Calu3 (cell line): ENCODE results near the gene RALGPS1. TPM values are rescaled to one million over a fixed set of nuclear protein-coding genes. Genes with fewer than 3 reads are reported as not detected.

Source experiments
- BruUV-seq: library from RNA; stranded (reverse); fragments of 400-500 nt; replicated peaks from 2 replicates; lab custom pipeline; 2021; lab: Mats Ljungman, UMichigan
- CTCF ChIA-PET: fragments of 300-600 bp; sonication (Branson Sonifier 250); formaldehyde crosslinking; loops from one replicate; lab custom pipeline; 2022; ENCODE audit warnings: antibody characterized with exemption; lab: Charles Lee
- DNase-seq: peaks from one replicate; pipeline ENCODE4 v3.0.0; 2022
- H3K27ac Mint-ChIP-seq: one replicate; pipeline ENCODE4 v1.8.0; 2022; ENCODE audit warnings: mixed read lengths; ENCODE audit not compliant: unreplicated experiment
- H3K27me3 Mint-ChIP-seq: one replicate; pipeline ENCODE4 v1.8.0; 2022; ENCODE audit warnings: mixed read lengths; ENCODE audit not compliant: unreplicated experiment
- H3K36me3 Mint-ChIP-seq: one replicate; pipeline ENCODE4 v1.8.0; 2022; ENCODE audit warnings: mild to moderate bottlenecking, moderate library complexity, mixed read lengths; ENCODE audit not compliant: insufficient read depth, unreplicated experiment
- H3K4me1 Mint-ChIP-seq: one replicate; pipeline ENCODE4 v1.8.0; 2022; ENCODE audit warnings: mild to moderate bottlenecking, low read depth, mixed read lengths; ENCODE audit not compliant: unreplicated experiment
- H3K4me3 Mint-ChIP-seq: one replicate; pipeline ENCODE4 v1.8.0; 2022; ENCODE audit warnings: mild to moderate bottlenecking, low read depth, moderate library complexity, mixed read lengths; ENCODE audit not compliant: unreplicated experiment
- H3K9me3 Mint-ChIP-seq: one replicate; pipeline ENCODE4 v1.8.0; 2022; ENCODE audit warnings: low read depth, mixed read lengths; ENCODE audit not compliant: unreplicated experiment
- intact Hi-C: fragments of 100-400 bp; cut with micrococcal nuclease; formaldehyde crosslinking; loops from one replicate; pipeline ENCODE4 v1.10.0; 2022; ENCODE audit not compliant: unreplicated experiment
- total RNA-seq: library from RNA; stranded (reverse); gene quantifications from 2 replicates; pipeline ENCODE4 v1.2.3, GENCODE V29; 2022
- TF ChIP-seq, protein P1 (sequence below): fragments of 200-600 bp; IDR thresholded peaks from one replicate; pipeline ENCODE4 v1.8.0; 2022; ENCODE audit warnings: antibody characterized with exemption; ENCODE audit not compliant: unreplicated experiment

The RALGPS1 gene
- total RNA-seq, 1 experiment from 2014 or later: 8.3 TPM

DNA sequence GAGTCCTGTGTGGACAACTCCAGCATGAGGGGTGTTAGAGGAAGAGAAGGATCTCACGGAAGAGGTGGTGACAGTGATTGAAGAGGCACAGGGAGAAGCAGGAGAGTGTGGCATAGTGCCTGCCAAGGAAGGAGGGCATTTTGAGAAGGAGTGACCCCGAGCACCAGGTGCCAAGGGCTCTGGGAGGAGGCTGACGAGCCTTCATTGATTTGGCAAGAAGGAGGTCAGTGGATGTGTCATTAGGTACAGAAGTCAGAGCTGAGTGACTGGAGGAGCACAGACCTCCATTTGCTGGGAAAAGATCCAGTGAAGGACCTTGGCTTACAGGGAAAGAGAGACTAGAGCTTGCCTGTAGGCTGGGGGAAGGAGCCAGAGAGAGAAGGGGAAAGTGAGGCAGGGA, 278.2 kb downstream of the RALGPS1 start:
- no peaks in the 10 kb centered on the region for H3K9me3 Mint-ChIP-seq
- CTCF ChIA-PET: no interaction called here
- no peak overlapping the region for H3K4me3 Mint-ChIP-seq
- TF ChIP-seq, protein P1, sequence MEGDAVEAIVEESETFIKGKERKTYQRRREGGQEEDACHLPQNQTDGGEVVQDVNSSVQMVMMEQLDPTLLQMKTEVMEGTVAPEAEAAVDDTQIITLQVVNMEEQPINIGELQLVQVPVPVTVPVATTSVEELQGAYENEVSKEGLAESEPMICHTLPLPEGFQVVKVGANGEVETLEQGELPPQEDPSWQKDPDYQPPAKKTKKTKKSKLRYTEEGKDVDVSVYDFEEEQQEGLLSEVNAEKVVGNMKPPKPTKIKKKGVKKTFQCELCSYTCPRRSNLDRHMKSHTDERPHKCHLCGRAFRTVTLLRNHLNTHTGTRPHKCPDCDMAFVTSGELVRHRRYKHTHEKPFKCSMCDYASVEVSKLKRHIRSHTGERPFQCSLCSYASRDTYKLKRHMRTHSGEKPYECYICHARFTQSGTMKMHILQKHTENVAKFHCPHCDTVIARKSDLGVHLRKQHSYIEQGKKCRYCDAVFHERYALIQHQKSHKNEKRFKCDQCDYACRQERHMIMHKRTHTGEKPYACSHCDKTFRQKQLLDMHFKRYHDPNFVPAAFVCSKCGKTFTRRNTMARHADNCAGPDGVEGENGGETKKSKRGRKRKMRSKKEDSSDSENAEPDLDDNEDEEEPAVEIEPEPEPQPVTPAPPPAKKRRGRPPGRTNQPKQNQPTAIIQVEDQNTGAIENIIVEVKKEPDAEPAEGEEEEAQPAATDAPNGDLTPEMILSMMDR: no peak
- BruUV-seq: no TSS peak
- H3K27me3 Mint-ChIP-seq: peaks cover 18% of the 10 kb centered on the region
- no peak overlapping the region for H3K27ac Mint-ChIP-seq
- DNase-seq: no peak
- intact Hi-C loops: no loop called here
- H3K36me3 Mint-ChIP-seq: no peaks in the 10 kb centered on the region
- no peaks in the 10 kb centered on the region for H3K4me1 Mint-ChIP-seq

DNA sequence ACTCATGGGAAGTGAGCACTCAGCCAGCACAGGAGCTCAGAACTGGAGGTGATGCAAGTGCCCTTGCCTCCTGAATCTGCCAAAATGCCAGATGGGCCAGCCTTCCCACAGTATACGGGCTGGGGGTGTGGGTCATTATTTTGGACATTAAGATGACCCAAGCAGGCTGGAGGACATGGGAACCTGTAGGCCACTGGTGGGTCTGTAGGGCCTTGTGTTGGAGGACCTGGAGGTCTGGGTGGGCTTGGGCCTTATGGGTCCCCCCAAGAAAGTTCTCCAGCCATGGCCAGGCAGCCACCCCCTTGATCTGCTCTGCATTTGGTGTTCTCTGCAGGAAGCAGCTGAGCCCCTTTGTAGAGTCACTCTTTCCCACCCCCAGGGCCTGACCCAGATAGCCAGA, 278.9 kb downstream of the RALGPS1 start:
- no TSS peak for BruUV-seq
- CTCF ChIA-PET: no interaction called here
- Mint-ChIP-seq H3K4me1 (no peaks in the 10 kb centered on the region), H3K27ac (no peak overlapping the region), H3K9me3 (no peaks in the 10 kb centered on the region), H3K27me3 (peaks cover 18% of the 10 kb centered on the region), H3K4me3 (no peak overlapping the region), H3K36me3 (no peaks in the 10 kb centered on the region)
- TF ChIP-seq, protein P1: no peak
- intact Hi-C loops: no loop called here
- no peak for DNase-seq

DNA sequence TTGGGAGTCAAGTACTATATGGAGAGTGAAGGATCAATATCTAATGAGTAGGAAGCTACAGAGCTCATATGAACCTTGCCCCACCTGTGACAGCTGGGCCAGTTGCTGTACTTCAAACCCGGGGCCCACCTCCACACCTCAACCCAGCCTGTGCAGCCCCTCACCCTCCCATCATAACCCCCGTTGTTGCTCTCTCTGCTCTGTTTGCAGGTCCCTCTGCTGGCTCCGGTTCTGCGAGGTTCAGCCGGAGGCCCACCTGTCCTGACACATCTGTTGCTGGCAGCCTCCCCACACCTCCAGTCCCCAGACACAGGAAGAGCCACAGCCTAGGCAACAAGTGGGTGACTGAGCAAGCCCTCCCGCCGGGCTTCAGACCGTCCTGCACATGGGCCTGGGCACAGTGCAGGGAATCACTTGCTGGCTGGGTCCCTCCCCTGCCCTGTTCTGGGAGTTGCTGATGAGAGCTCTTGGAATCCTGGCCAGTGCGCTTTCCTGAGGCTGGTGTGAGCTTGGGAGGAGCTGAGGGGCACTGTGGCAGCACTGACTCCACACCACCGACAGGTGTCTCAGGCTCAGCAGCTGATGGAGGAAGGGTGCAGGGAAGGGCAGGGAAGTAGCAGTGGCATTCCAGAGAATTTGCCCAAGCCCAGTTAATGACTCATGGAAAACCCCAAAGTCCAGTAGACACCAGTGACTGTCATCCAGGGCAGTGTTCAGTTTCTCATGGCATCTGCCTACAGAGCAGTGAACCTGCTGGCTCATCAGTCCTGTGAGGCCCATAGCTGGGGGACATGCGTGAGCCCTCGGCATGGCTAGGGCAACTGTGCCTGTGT, 280.5 kb downstream of the RALGPS1 start:
- TF ChIP-seq, protein P1: no peak
- no peaks in the 10 kb centered on the region for H3K4me1 Mint-ChIP-seq
- CTCF ChIA-PET: no interaction called here
- no peaks in the 10 kb centered on the region for H3K9me3 Mint-ChIP-seq
- BruUV-seq: no TSS peak
- H3K27me3 Mint-ChIP-seq: peaks cover 18% of the 10 kb centered on the region
- DNase-seq: no peak
- intact Hi-C loops: no loop called here
- no peaks in the 10 kb centered on the region for H3K36me3 Mint-ChIP-seq
- H3K4me3 Mint-ChIP-seq: no peak overlapping the region
- H3K27ac Mint-ChIP-seq: no peak overlapping the region

DNA sequence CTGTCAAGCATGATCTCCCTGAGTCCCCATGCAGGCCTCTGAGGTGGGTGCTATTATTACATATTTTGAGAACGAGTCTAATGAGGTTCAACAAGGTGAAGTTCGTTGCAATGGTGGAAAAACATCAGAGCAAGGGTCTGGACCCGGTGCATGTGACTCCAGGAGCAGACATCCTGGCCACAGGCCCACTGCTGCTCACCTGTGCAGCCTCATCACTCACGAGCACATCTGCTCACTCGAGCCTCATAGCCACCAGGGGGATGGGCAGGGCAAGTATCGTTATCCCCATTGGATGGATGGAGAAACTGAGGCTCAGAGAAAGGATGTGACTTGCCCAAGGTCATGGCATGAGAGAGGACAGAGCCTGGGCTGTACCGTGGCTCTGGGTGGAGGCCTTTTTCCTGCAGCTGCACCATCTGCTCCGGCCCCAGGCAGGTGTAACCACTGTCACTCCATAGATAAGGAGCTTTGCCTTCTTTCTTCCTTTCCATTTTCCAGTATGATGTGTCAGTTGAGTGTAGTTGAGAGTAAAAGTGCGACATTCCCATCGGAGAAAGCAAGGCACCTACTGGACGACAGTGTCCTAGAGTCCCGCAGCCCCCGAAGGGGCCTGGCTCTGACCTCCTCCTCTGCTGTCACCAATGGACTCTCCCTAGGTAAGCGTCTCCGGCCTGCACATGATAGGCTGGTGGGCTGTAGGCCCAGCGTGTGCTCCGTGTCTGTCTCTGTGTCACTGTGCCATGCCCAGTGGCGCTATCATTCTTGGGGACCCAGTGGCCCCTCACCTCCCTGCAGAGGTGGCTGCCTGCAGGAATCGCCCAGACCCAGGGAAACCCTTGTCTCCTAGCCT, 281.6 kb downstream of the RALGPS1 start:
- peaks cover 18% of the 10 kb centered on the region for H3K27me3 Mint-ChIP-seq
- no peak overlapping the region for H3K4me3 Mint-ChIP-seq
- no peaks in the 10 kb centered on the region for H3K36me3 Mint-ChIP-seq
- no TSS peak for BruUV-seq
- CTCF ChIA-PET: no interaction called here
- H3K4me1 Mint-ChIP-seq: no peaks in the 10 kb centered on the region
- TF ChIP-seq, protein P1: no peak
- DNase-seq: no peak
- no peak overlapping the region for H3K27ac Mint-ChIP-seq
- no peaks in the 10 kb centered on the region for H3K9me3 Mint-ChIP-seq
- intact Hi-C loops: no loop called here
